ENCODE measurements around the gene STON2.
"Not testable (repeated sequence)": the region's sequence is repeated elsewhere in the genome, so short reads cannot be mapped to it uniquely, and the experiment has no call there.

DNA sequence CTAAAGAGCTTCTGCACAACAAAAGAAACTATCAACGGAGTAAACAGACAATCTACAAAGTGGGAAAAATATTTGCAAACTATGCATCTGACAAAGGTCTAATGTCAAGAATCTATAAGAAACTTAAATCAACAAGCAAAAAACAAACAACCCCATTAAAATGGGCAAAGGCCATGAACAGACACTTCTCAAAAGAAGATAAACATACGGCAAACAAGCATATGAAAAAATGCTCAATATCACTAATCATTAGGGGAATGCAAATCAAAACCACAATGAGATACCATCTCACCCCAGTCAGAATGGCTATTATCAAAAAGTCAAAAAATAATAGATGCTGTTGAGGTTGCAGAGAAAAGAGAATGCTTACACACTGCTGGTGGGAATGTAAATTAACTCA, 20.1 kb downstream of the STON2 start:
- TF ChIP-seq, protein P1, sequence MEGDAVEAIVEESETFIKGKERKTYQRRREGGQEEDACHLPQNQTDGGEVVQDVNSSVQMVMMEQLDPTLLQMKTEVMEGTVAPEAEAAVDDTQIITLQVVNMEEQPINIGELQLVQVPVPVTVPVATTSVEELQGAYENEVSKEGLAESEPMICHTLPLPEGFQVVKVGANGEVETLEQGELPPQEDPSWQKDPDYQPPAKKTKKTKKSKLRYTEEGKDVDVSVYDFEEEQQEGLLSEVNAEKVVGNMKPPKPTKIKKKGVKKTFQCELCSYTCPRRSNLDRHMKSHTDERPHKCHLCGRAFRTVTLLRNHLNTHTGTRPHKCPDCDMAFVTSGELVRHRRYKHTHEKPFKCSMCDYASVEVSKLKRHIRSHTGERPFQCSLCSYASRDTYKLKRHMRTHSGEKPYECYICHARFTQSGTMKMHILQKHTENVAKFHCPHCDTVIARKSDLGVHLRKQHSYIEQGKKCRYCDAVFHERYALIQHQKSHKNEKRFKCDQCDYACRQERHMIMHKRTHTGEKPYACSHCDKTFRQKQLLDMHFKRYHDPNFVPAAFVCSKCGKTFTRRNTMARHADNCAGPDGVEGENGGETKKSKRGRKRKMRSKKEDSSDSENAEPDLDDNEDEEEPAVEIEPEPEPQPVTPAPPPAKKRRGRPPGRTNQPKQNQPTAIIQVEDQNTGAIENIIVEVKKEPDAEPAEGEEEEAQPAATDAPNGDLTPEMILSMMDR (conservative IDR thresholded peaks at IDR 0.05; ENCODE audit: low read depth, low read length), result not testable (repeated sequence)
- not testable (repeated sequence) for TF ChIP-seq EZH2 (IDR thresholded peaks at IDR 0.05; ENCODE audit: low read length, unreplicated experiment)
